ENCODE measurements around the gene ACYP1.

The ACYP1 gene

DNA sequence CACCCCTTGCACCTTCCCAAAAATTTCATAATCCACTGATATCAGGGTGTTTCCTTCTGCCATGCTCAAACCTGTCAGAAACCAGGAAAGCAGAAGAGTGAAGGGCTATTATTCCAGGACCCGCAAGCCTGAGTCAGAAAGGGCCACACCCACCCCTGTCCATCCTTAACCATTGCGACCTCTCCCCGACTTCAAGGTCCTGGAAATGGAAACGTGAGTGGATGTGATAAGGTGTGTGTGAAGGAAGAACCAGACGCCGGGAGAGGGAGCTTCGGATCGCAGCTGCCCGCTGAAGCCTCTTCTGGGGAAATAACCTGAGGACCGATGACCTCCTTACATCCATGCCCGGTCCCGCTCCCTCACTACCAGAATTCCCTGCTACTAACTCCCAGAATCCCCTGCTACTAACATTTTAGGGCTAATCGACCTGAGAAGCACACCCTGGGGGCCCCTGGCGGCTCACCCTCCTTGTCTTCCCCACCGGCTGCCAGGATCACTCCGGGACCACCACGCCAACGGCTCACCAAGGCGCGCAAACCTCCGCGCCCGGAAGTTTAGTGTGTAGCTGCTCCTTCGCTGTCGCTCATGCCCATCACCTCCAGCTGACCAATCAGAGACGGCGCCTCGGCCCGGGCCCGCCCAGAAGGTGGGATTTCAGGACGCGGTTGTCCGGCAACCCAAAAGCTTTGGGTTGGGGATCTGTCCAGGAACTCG, at the start of gene ACYP1:
TSS of gene ACYP1 (minus strand) at position 534 of the 714 bp plus-strand sequence. CDS start at position 63, 471 bp downstream.
- DNase-seq (ENCODE audit: low read depth) = peak; percentile 92

DNA sequence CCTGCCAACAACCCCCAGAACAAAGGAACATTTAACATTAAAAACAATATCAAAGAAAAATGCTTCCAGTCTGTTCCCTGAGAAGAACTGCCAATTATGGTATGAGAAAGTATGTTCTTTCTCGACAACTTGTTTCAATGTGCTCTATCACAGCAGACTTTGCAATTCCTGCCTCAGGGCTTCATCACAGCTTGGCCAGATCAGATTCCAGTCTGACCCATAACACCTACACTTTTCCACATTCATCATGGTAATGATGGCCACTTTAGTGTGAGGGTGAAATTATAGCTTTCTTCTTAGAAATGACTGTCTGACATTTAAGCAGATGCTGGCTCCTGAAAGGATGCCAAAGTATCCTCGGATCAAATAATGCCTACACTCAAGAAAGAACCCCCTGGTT, 46.1 kb upstream of the ACYP1 start:
- DNase-seq (ENCODE audit: low read depth) = no peak

DNA sequence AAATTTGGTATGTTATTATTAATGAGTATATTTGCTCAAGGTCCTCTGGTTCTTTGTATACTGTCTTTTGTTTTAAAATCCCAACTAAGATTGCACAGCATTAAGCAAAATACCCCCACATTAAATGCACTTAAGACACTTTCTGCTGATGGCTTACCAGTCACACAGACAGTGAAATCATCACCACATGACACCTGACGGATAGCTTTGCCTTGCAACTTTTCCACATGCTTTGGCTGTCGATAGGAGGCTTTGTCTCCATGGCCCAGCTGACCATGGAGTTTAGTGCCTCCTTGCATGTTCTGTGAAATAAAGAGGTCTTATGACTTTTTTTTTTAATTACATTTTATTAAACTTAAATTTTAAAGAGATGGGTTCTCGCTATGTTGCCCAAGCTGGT, 43.4 kb upstream of the ACYP1 start:
- no peak for DNase-seq (ENCODE audit: low read depth)

DNA sequence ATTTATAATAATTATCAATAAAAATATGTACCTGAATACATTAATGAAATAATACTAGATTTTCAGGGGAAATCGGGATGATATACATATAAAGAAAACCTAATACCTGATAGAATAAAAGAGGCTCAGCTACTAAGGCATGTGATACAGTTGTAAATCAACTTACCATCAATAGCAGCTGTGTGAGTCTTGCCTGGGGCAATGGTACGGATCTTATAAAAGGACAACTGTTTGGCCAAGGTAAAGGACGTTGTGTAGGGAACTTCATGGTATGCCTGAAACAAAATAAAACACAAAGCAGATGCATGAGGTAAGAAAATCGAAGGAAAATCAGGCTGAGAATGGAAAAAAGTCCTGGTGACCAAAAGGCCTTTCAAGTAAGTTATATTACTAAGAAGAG, 37.7 kb upstream of the ACYP1 start:
- DNase-seq (ENCODE audit: low read depth) = no peak

DNA sequence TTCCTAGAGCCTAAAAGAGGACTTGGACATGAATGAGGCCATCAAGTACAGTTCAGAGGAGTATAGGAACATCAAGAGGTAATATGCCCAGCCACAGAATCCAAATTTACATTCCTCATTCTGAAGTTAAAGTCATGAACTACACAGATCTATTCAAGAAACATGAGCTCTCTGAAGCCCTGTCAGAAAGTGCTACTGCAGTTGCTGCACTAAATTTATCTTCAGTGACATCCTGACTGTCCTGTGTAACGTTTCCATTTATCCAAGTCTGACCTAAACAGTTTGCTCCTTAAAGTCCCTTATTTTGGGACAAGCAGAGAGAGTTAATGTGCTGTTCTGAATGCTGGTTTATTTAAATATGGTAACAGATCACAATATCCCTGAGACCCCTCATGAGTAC, 34.9 kb upstream of the ACYP1 start:
- DNase-seq (ENCODE audit: low read depth) = no peak

DNA sequence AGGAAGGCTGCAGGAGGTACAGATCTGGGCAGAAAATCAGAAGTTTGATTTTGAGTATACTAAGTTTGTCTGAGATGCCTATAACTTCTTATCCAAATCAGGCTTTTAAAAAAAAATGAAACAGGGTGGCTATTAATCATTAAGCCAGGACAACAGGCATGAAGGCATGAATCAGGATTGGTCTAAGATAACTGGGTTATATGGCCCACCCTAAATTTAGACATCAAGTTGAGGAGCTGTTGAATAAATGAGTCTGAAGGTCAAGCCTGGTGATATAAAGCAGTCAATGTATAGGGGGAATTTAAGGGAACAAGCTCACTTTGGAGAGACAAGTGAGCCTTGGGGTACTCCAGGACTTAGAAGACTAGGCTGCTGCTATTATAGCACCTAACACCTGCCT, 34.4 kb upstream of the ACYP1 start:
- no peak for DNase-seq (ENCODE audit: low read depth)

DNA sequence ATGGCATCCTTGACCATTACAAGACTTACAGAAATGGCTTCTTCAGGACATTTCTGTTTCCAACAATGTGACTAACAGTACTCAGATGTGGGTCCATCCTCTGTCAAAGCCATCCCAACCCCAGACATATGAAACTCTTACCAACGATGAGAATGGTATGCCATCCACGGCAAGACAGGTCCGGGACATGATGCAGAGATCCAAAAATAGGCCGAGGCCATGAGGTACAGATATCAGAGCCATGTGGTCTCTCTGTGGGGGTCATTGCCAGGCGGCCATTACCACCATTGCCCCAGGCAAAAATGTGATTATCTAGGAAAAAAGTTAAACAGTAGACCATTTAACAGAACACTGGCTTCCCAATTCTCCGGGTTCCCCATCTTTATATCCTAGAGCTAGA, 33.1 kb upstream of the ACYP1 start:
- no peak for DNase-seq (ENCODE audit: low read depth)

DNA sequence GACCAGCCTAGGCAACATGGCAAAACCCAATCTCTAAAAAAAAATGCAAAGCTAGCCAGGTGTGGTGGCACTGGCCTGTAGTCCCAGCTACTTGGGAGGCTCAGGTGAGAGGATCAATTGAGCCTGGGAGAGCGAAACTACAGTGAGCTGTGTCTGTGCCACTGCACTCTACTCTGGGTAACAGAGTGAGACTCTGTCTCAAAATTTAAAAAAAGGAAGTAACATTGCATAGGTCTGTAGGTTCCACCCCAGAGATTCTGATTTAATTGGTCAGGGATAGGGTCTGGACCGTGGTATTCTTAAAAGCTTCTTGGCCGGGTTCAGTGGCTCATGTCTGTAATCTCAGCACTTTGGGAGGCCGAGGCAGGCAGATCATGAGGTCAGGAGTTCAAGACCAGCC, 31.9 kb upstream of the ACYP1 start:
- no peak for DNase-seq (ENCODE audit: low read depth)

DNA sequence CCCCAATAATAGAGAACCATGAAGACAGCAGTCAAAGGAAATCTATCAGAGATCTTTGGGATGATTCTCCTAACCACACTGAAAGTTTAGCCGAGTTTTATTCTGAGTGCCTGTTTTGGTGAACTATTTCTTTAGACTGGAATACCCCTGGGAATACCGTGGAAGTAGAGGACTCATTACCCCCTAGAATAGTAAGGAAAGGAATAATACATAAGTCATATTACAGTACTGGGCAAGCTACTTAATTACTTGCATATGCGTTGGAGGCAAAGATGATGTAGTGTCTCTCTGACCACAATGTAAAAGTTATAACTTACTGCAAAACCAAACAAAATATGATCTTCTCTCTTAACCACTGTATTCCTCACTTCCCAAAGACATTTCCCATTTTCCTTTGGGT, 31.1 kb upstream of the ACYP1 start:
- DNase-seq (ENCODE audit: low read depth) = no peak

DNA sequence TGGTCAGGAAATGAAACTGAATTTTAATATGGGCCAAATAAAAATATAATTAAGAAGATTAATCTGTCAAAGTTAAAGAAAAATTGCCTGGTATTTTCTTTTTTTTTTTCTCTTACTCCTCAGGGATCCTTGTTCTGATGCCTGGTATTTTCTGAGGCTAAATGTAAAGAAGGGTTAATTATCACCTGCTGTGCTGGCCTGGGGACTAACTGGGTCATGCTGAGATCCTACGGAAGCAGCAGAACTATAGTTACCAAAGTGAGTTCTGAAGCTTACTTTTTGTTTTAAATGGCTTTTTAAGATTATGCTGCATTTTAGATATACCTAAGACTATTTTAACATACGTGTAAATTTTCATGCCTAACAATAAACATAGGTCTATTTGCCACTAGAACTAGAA, 28.9 kb upstream of the ACYP1 start:
- no peak for DNase-seq (ENCODE audit: low read depth)

DNA sequence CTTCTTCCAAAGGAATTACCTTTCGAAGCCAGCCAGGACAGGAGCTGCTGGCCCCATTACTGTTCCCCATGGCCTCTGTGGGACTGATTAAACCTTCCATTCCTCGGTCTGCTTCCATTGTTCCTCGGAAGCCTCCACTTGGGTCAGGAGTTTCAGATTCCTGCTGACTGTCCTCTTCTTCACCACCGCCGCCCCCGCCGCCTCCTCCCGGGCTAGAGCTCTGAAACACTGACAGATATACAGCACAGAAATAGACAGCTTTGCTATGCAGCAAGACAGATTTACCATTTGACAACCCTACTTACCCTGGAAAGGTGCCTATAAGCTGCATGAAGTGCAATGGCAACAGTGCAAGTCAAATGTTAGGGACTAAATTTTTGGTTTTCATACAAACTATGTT, 27.4 kb upstream of the ACYP1 start:
- no peak for DNase-seq (ENCODE audit: low read depth)

DNA sequence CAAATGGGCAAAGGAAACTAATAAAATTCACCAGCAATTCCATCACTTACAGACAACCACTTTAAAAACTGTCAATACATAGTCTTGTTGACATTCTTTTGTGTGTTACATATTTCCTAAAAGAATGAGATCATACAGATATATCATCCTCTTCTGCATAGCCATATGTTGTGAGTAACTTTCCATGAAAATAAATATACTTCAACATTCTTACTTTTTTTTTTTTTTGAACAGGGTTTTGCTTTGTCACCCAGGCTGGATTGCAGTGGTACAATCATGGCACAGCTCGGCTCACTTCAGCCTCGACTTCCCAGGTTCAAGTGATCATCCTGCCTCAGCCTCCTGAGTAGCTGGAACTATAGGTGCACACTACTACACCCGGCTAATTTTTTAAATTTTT, 26.5 kb upstream of the ACYP1 start:
- DNase-seq (ENCODE audit: low read depth) = peak; percentile 53

DNA sequence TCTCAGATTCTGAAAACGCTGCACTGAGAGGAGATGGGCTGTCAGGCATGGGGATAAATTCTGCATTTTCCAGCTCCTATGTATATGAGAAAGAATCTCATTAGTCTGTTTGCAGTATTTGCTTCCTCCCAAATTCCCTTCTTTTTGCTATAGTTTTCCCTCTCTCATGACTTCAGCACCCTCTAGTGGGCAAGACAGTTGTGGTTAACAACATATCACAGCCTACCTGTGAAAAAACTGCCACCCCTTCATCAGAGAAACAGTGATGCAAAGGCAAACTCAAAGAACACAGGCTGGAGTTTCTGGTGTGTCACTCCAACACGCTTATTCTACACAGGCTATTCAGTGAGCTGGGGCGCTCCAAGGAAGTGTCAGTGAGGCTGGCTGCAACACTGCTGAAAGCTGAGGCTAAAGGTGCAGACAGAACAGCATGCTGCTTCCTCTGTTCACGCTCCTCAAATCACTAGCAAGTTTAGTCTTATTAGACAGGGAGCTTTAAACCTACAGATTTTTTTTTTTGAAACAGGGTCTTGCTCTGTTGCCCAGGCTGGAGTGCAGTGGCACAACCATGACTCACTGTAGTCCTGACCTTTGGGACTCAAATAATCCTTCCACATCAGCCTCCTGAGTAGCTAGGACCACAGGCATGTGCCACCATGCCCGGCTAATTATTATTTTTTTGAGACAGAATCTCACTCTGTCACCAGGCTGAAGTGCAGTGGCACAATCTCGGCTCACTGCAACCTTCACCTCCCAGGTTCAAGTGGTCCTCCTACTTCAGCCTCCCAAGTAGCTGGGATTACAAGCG, 24.9 kb upstream of the ACYP1 start:
- DNase-seq (ENCODE audit: low read depth) = peak; percentile 79

DNA sequence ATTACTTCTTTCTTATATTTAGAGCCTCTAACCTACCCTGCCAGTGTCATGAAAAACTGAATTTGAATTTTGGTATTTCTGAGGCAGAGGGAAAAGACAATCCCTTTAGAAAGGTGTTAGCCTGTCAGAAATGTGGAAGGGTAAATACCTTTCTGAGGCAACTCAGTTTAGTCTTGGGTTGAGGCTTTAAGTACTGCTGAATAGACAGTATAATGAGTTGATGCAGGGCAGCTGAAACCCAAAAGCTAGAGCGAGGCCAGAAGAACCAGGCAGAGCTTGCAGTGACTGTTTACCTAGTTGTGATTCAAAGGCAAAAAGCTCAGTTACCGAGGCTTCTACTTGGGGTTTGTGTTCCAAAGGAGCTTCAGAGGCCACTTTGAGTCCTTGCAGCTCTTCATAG, 24.3 kb upstream of the ACYP1 start:
- no peak for DNase-seq (ENCODE audit: low read depth)

DNA sequence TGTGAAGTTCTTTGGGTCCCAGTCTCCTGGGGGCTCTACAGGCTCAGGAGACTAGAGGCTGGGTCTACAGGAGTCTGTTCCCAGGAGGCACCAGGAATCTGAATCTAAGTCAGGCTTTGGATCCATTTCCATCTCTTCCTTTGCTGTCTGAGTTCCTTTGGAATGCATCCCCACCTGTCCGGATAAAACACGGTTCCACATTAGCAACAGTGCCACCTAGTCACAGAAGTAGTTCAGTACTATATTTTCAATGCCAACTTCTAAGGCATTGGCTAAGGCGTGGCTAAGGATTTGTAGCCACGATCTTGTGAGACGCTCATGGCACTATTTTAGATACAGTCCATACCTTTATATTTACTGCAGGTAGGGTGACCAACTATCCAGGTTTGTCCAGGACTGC, 20.7 kb upstream of the ACYP1 start:
- peak; percentile 20 for DNase-seq (ENCODE audit: low read depth)

DNA sequence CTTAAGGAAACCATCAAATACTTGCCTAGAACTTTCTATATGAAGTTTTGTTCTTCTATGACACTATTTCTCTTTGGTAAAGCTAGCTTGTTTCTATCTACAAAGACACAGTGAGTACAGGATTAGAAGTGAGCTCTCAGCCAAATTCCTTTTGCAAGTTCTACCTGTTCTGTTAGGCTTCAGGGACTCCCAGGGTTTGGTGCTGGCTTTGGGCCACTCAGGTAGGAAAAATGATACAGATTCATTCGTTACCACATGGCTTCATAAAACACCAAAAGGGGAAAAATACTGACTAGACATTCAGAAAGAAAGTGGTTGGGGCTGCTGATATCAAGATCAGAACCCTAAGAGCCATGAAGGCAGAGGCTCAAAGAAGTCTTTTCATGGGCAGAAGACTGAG, 19.4 kb upstream of the ACYP1 start:
- DNase-seq (ENCODE audit: low read depth) = no peak

DNA sequence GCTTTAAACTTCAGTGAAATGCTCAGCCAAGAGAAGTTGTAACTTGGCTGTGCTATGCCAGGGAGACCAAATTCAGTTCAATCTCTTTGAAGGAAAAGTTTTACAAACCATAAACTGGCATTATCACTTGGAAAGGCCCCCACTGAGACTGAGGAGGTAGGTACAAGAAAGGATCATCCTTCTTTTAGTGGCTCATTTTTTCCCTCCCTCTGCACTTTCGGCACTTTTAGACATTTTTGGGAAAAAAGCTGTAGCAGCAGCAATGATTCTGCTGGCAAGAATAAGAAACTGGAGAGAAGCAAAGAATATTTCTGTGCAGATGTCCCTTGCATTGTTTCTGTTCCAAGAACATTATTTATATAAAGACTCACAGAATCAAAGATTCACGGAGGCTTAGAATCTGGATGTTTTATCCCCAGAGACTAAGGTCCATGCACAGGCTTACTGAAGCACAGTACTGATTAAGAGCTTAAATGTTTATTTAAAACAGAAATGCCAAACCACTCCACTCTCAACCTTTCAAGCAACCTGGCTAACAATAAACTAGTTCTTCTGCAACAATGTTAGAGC, 17.9 kb upstream of the ACYP1 start:
- DNase-seq (ENCODE audit: low read depth) = no peak

DNA sequence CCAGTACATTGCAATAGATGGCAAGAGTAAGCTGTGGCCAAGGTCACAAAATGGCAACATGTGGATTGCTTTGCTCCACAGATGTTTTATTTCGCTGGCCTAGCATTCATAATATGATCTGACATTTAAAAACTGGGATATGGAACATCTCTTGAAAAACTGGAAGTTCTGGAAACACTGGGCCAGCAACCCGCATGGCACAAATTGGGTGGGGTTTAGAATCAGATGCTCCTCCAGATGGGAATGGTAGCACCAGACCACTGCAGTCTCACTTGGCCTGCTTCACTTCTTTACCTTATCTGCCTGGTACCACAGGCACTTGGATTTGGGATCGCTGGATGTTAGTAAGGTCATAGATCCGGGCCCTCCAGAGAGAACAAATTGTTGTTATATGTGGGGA, 15.7 kb upstream of the ACYP1 start:
- DNase-seq (ENCODE audit: low read depth) = no peak

DNA sequence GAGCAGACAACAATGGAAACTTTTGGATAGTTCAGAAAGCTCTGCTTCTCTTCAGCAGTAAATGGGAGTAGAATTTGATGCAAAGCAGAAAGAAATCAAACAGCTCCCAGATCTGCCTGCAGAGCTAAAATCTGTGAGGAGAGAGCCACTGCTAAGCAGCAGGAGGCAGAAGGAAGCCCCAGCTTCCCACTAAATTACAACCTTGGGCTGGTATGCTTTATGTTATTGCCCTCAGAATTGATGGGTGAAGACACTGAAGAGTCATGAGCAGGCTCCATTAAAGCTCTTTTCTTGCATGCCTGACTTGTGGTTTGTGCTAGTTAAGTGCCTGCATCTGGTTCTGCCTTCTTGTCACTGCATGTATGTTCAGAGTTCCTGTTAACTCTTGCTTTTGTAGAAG, 14.0 kb upstream of the ACYP1 start:
- DNase-seq (ENCODE audit: low read depth) = no peak

DNA sequence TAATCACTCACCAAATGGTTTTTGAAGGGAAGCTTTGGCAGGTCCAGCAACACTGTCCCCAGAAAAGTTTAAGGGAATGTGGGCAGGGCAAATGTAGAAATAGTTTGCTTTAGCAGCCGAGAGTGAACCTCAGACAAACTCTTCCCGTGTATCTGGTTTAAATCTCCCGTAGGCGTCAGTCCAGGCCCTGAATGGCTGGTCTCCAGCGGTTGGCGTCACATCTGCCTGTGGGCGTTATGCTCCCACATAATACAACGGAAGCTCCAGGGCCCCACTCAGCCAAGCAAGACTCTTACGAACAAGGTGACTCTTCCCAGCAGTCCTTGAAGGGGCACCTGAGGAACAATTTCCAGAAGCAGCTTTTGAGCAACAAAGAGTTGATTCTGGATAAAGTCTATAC, 6.6 kb upstream of the ACYP1 start:
- no peak for DNase-seq (ENCODE audit: low read depth)

DNA sequence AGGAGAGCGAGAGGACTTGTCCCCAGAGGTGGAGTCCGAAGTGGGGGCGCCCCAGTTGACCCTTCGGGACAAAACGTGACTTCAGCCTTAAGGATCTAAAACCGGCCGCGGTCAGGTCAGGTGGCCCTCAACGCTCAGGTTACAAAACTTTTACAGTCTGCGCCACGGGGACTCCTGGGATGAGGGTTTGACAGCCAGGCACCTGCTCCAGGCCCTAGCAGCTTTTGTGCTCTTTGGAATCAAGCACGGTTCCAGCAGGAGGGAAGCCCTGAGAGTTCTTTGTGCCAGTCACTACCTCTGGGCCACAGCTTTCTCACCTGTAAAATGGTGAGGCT, 6.0 kb upstream of the ACYP1 start:
- DNase-seq (ENCODE audit: low read depth) = no peak

DNA sequence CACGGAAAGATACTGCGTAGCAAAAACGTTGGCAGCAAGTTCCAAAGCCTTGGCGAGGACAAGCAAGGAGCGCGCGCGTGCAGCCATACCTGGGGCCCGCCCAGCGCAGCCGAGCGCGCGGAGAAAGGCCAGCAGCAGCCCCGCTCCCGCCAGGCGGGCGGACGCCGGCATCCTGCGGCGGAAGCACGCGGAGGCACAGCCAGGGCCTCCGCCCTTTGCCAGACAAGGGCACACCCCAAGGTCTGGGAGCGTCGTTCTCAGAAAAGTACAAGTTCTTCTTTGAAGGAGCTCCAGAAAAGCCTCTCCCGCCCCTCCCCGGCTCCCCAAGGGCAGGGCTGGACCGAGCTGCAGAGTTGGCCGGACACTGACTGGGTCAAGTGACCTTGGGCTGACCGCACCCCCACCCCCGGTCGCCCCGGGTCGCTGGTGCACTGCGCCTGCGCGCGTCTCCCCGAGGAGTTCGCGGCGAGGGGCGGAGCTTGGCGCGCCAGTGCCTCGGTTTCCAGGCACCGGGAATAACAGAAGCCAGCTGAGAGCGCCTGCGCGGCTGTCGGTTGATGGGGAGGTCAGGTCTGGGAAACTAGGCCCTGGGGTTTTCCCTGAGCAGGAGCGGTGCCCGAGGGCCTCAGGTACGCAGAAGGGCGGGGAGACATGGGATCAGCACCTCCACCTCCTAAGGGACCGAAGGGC, 5.4 kb upstream of the ACYP1 start, which contains the start of gene ZC2HC1C:
TSS of gene ZC2HC1C (plus strand) at position 521 of the 690 bp plus-strand sequence. CDS start 933 bp downstream, outside the sequence.
- peak; percentile 84 for DNase-seq (ENCODE audit: low read depth)

Measured in ELR (cell line).